ENCODE measurements around the gene LARP4B.

DNA sequence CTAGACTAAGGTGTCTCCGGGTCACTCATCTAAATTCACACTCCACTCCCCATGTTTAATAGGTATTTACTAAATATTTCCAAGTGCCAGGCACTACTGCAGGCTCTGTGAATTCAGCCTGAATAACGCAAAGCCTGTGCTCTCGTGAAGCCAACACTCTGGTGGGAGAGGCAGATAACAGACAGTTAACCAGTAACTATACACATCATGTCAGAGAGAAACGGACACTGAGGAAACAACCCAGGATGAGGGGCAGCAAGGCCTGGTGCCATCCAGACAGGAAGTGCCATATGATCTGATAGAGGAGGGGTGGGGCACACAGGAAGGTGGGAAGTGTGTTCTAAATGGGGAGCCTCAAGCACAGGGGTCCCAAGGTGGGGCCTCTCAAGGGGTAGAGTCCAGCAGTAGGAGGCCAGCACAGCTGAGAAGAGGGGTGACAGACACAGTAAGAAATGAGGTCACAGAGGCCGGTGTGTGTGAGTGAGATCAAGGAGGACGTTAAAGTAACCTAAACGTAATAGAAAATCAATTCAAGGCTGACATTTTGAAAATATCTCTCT is 85.3 kb downstream of the LARP4B start:
- TF ChIP-seq POLR2A (IDR thresholded peaks at IDR 0.05; ENCODE audit: low read length) (no peak), GATA1 (IDR thresholded peaks at IDR 0.05; ENCODE audit: low read depth, low read length) (no peak)

Data from erythroblast (primary cell).